ENCODE measurements around the gene COL11A1. TPM values are rescaled to one million over a fixed set of nuclear protein-coding genes. Genes with fewer than 3 reads are reported as not detected.
"Not testable (repeated sequence)": the region's sequence is repeated elsewhere in the genome, so short reads cannot be mapped to it uniquely, and the experiment has no call there.

The COL11A1 gene
- total RNA-seq, 2 donors from 2014 or later = not detected

DNA sequence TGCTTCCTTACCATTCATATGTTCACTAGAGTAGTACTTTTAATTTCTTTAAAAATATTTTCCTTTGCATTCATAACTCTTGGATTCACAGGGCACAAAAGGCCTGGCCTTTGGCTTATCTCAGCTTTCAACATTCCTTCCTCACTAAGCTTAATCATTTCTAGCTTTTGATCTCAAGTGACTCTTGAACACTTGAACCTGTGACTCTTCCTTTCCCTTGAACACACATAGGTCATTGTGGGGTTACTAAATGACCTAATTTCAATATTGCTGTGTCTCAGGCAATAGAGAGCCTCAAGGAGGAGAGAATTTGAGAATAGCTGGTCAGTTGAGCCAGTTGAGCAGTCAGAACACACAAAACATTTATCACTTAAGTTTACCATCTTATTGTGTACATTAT lies 49.9 kb downstream of the COL11A1 start:
- Mint-ChIP-seq H3K27me3 (ENCODE audit: low read depth) (no peaks in the 10 kb centered on the region), H3K27ac (no peak overlapping the region), H3K4me1 (ENCODE audit: low read depth) (no peaks in the 10 kb centered on the region), H3K9me3 (no peaks in the 10 kb centered on the region), H3K36me3 (ENCODE audit: insufficient read depth in 2 of 2) (no peaks in the 10 kb centered on the region), H3K4me3 (no peak overlapping the region)
- ATAC-seq (replicated peaks in 1 of 2) (no peak), DNase-seq (no peak)

DNA sequence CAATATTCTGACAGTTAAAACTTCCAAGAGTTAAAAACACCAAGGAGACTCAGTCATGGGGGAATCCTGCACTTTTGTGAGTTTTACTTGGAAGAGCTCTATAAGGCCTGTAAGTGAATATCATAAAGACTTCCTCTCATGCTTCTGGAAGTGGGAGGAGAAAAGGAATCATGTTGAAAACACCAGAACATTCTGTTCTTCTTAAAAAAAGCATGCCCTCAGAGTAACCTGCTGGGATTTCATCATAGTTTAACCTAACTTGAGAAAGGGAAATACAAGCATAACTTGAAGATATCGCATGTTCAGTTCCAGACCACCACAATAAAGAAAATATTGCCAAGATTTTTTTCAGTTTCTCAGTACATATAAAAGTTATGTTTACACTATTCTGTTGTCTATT lies 51.9 kb downstream of the COL11A1 start:
- no peak for DNase-seq
- no peak for ATAC-seq (replicated peaks in 1 of 2)
- no peaks in the 10 kb centered on the region for H3K36me3 Mint-ChIP-seq (ENCODE audit: insufficient read depth in 2 of 2)
- H3K27me3 Mint-ChIP-seq (ENCODE audit: low read depth) = no peaks in the 10 kb centered on the region
- H3K27ac Mint-ChIP-seq = no peak overlapping the region
- H3K9me3 Mint-ChIP-seq = peaks cover 0 to 2% of the 10 kb centered on the region in 2 donors
- no peaks in the 10 kb centered on the region for H3K4me1 Mint-ChIP-seq (ENCODE audit: low read depth)
- no peak overlapping the region for H3K4me3 Mint-ChIP-seq

DNA sequence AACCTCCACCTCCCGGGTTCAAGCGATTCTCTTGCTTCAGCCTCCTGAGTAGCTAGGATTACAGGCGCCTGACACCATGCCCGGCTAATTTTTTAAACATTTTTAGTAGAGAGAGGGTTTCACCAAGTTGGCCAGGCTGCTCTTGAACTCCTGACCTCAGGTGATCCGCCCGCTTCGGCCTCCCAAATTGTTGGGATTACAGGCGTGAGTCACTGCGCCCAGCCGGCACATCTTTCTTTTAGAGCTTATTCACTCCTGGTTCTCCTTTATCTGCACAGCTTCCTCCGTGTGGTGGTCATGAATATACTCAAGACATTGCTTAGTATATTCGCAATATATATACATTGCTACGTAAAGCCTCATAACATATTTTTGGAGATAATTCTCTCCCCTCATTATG lies 80.2 kb downstream of the COL11A1 start:
- DNase-seq; H3K27ac Mint-ChIP-seq; ATAC-seq (replicated peaks in 1 of 2); H3K4me1 Mint-ChIP-seq (ENCODE audit: low read depth); H3K27me3 Mint-ChIP-seq (ENCODE audit: low read depth); H3K36me3 Mint-ChIP-seq (ENCODE audit: insufficient read depth in 2 of 2); H3K9me3 Mint-ChIP-seq; H3K4me3 Mint-ChIP-seq: not testable (repeated sequence)

DNA sequence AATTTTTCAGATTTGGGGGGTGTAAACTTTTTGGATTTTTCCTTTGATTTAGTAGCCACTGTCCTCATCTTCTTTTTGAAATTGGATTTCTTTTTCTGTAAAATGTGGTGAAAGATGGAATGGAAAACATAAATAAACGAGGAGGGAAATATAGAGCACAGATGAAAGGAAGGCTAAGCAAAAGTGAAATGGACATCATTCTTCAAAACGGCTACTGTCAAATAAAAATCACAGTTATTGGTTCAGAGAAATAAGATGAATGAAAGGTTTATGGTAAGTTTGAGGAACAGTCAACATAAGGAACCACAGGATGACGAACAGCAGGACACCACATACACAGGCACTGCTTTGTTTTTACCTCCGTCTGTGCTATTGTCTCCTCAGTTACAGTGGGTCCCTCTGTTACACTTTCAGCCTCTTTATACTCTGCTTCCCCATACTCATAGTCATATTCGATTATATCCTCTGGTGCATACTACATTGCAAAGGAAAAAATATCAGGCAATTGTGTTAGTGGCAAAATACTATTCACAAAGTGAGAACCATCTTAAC lies 82.4 kb downstream of the COL11A1 start:
- no peak for DNase-seq
- Mint-ChIP-seq H3K36me3 (ENCODE audit: insufficient read depth in 2 of 2) (no peaks in the 10 kb centered on the region), H3K27me3 (ENCODE audit: low read depth) (no peaks in the 10 kb centered on the region), H3K9me3 (peaks cover 0 to 2% of the 10 kb centered on the region in 2 donors), H3K4me3 (no peak overlapping the region), H3K27ac (no peak overlapping the region), H3K4me1 (ENCODE audit: low read depth) (no peaks in the 10 kb centered on the region)
- ATAC-seq (replicated peaks in 1 of 2) = no peak

DNA sequence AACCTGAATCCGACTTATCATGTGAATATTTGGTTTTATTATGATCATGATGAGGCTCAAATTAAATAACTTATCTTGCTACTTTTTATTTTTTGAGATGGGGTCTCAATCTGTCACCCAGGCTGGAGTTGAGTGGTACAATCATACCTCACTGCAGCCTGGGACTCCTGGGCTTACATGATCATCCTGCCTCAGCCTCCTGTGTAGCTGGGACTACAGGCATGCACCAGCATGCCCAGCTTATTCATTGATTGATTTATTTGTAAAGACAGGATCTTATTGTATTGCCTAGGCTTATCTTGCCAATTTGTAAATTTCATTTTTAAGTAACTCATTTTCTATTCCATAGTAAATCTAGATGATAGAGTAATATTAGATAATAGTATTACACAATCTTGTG lies 84.3 kb downstream of the COL11A1 start:
- DNase-seq = no peak
- Mint-ChIP-seq H3K4me3 (no peak overlapping the region), H3K4me1 (ENCODE audit: low read depth) (no peaks in the 10 kb centered on the region), H3K27me3 (ENCODE audit: low read depth) (no peaks in the 10 kb centered on the region), H3K27ac (no peak overlapping the region), H3K36me3 (ENCODE audit: insufficient read depth in 2 of 2) (no peaks in the 10 kb centered on the region), H3K9me3 (peaks cover 0 to 2% of the 10 kb centered on the region in 2 donors)
- ATAC-seq (replicated peaks in 1 of 2) = no peak

DNA sequence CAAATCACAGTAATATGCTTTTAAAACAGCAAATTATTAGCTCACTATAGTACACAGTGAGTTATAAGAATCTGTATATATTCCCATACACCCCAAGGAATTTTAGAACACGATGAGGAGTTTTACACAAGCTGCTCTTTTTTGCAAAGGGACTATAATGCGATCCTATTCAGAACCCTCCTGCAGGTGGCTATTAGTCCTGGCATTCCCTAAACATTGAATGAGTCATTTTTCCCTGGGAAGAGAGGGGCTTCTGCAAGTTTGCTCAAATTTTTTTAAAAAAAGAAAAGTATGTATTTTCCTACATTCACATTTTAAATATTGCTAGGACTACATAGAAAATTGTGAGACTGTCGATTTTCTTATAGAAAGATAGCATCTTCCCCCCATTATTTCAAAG lies 106.3 kb downstream of the COL11A1 start:
- ATAC-seq (replicated peaks in 1 of 2) = no peak
- Mint-ChIP-seq H3K9me3 (no peaks in the 10 kb centered on the region), H3K27me3 (ENCODE audit: low read depth) (no peaks in the 10 kb centered on the region), H3K4me1 (ENCODE audit: low read depth) (no peaks in the 10 kb centered on the region), H3K36me3 (ENCODE audit: insufficient read depth in 2 of 2) (no peaks in the 10 kb centered on the region), H3K4me3 (no peak overlapping the region), H3K27ac (no peak overlapping the region)
- no peak for DNase-seq

DNA sequence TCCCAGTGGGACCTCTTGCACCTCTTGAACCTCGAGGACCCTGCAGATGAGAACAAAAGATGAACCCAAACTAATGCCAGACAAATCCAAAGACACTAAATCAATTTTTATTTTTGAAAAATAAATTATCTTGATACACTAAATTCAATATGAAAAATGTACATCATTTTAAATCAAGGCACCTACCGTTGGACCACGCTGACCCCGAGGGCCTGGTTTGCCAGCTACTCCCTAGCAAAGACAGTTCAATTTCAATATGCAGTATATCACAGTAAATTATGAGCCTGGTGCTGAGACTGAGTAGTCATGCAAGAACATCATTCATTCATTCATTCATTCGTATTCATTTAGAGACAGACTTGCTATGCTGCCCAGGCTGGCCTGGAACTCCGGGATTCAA lies 129.4 kb downstream of the COL11A1 start:
- DNase-seq (no peak), ATAC-seq (replicated peaks in 1 of 2) (no peak)
- no peaks in the 10 kb centered on the region for H3K4me1 Mint-ChIP-seq (ENCODE audit: low read depth)
- no peak overlapping the region for H3K27ac Mint-ChIP-seq
- H3K4me3 Mint-ChIP-seq = no peak overlapping the region
- H3K36me3 Mint-ChIP-seq (ENCODE audit: insufficient read depth in 2 of 2) = no peaks in the 10 kb centered on the region
- no peaks in the 10 kb centered on the region for H3K27me3 Mint-ChIP-seq (ENCODE audit: low read depth)
- H3K9me3 Mint-ChIP-seq = no peaks in the 10 kb centered on the region

DNA sequence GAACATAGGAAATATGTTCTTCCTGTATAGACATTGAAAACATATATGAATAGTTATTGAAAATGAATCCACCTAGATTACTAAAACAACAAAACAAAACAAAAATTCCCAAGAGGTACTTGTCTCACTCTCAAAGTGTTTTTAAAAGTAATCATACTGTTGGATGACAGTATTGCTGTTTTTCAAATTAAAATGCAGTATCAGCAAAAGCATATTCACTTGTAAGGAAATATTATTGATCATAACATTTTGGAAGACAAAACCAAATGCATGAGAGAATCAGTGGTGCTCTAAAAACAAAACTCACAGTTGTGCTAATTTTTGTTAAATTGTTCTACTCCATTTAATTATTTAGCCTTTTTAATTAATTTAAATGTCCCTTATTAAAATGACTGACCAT lies 131.0 kb downstream of the COL11A1 start:
- no peak overlapping the region for H3K4me3 Mint-ChIP-seq
- ATAC-seq (replicated peaks in 1 of 2) = no peak

DNA sequence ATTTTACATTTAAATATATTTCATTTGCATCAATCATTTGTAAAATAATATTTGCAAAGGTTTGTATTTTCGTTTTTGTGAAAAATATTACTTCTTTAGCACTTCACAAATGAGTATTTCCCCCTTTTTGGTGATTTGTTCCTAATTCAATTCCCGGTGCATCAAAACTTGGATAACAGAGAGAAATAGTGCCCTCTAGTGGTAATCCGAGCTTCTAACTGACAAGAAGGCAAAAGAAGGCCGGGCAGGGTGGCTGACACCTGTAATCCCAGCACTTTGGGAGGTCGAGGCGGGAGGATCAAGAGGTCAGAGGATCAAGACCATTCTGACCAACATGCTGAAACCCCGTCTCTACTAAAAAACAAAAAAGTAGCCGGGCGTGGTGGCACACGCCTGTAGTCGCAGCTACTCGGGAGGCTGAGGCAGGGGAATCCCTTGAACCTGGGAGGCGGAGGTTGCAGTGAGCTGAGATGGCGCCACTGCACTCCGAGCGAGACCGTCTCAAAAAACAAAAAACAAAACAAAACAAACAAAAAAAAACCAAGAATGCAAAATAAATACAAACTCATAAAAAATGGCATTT lies 137.7 kb downstream of the COL11A1 start:
- DNase-seq (peak in 1 of 2 donors; percentile 6), ATAC-seq (replicated peaks in 1 of 2) (no peak)
- H3K4me3 Mint-ChIP-seq = no peak overlapping the region
- H3K4me1 Mint-ChIP-seq (ENCODE audit: low read depth) = no peaks in the 10 kb centered on the region
- H3K27ac Mint-ChIP-seq = no peak overlapping the region
- H3K9me3 Mint-ChIP-seq = no peaks in the 10 kb centered on the region
- H3K36me3 Mint-ChIP-seq (ENCODE audit: insufficient read depth in 2 of 2) = no peaks in the 10 kb centered on the region
- no peaks in the 10 kb centered on the region for H3K27me3 Mint-ChIP-seq (ENCODE audit: low read depth)

More for the DNA sequence above, 131.0 kb downstream of the COL11A1 start:
- H3K27ac Mint-ChIP-seq = no peak overlapping the region
- H3K4me1 Mint-ChIP-seq (ENCODE audit: low read depth) = no peaks in the 10 kb centered on the region
- no peak for DNase-seq
- H3K9me3 Mint-ChIP-seq = no peaks in the 10 kb centered on the region
- H3K27me3 Mint-ChIP-seq (ENCODE audit: low read depth) = no peaks in the 10 kb centered on the region
- no peaks in the 10 kb centered on the region for H3K36me3 Mint-ChIP-seq (ENCODE audit: insufficient read depth in 2 of 2)

DNA sequence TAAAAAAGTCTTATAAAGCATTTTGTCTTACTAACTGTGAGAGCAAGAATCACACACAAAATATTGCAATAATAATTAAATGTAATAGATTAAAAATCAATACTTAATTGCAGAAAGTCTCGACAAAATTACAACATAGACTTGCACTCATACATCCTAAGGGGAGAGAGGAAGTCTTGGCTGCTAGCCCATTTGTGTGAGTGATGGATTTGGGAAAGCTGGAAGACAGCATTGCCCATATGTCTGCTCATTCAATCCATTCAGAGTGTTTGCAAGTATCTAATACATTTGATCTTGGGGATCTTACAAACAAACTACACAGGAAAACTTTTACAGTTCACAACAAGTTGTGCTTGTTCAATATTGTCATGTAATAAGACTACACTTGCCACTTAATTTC lies 140.5 kb downstream of the COL11A1 start:
- Mint-ChIP-seq H3K9me3 (no peaks in the 10 kb centered on the region), H3K4me3 (no peak overlapping the region)
- no peak for DNase-seq

DNA sequence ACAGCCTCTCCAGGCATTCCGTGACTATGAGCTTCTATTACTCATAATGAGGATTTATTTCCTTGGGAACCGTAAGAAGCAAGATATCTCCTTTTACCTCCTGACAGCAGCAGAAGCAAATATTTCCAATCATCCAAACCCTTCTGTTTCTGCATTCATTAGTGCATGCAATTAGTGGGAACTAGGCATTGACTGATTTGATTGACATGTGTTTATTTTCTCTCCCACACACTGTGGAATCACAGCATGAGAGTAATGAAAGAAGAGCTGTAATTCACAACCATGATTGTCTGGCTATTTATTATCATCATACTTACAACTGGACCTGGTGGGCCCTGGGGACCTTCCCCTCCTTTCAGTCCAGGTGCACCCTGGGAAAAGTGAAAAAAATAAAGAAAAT lies 146.8 kb downstream of the COL11A1 start:
- ATAC-seq (replicated peaks in 1 of 2) (no peak), DNase-seq (no peak)
- Mint-ChIP-seq H3K4me3 (no peak overlapping the region), H3K4me1 (ENCODE audit: low read depth) (no peaks in the 10 kb centered on the region), H3K36me3 (ENCODE audit: insufficient read depth in 2 of 2) (no peaks in the 10 kb centered on the region), H3K27ac (no peak overlapping the region), H3K27me3 (ENCODE audit: low read depth) (no peaks in the 10 kb centered on the region), H3K9me3 (peaks cover 0 to 2% of the 10 kb centered on the region in 2 donors)

More for the DNA sequence above, 140.5 kb downstream of the COL11A1 start:
- ATAC-seq (replicated peaks in 1 of 2) = no peak
- no peaks in the 10 kb centered on the region for H3K4me1 Mint-ChIP-seq (ENCODE audit: low read depth)
- no peaks in the 10 kb centered on the region for H3K36me3 Mint-ChIP-seq (ENCODE audit: insufficient read depth in 2 of 2)
- no peaks in the 10 kb centered on the region for H3K27me3 Mint-ChIP-seq (ENCODE audit: low read depth)
- H3K27ac Mint-ChIP-seq = no peak overlapping the region

DNA sequence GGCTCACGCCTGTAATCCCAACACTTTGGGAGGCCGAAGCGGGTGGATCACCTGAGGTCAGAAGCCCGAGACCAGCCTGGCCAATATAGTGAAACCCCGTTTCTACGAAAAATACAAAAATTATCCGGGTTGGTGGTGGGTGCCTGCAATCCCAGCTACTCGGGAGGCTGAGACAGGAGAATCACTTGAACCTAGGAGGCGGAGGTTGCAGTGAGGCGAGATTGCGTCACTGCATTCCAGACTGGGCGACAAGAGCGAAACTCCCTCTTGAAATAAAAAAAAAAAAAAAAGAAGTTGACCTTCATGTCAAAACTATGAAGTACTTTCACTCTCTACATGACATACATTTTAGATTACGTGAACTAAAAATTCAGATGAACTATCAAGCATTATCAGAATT lies 153.7 kb downstream of the COL11A1 start:
- Mint-ChIP-seq H3K27ac (no peak overlapping the region), H3K4me3 (no peak overlapping the region), H3K9me3 (peaks cover 0 to 3% of the 10 kb centered on the region in 2 donors), H3K36me3 (ENCODE audit: insufficient read depth in 2 of 2) (no peaks in the 10 kb centered on the region), H3K27me3 (ENCODE audit: low read depth) (no peaks in the 10 kb centered on the region), H3K4me1 (ENCODE audit: low read depth) (no peaks in the 10 kb centered on the region)
- no peak for ATAC-seq (replicated peaks in 1 of 2)
- DNase-seq = no peak

DNA sequence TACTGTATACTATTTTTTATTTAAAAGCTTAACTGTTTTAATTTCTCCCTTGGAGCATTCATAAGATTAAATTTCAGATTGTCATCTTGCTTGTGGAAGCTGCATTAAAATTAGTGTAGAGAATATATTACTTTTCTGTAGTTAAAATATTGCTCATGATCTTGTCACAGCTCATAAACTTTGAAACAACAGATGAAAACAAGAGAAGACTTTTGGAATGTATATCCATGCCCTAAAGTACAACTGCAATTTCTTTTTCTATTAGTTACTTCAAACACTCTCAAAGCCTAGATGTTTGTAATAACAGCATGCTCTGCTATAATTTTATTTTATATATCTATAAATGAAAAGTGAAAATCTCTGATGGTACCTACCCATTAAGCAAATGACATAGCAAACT lies 155.9 kb downstream of the COL11A1 start:
- ATAC-seq (replicated peaks in 1 of 2) (no peak), DNase-seq (no peak)
- H3K4me3 Mint-ChIP-seq = no peak overlapping the region
- H3K27me3 Mint-ChIP-seq (ENCODE audit: low read depth) = no peaks in the 10 kb centered on the region
- no peaks in the 10 kb centered on the region for H3K4me1 Mint-ChIP-seq (ENCODE audit: low read depth)
- H3K9me3 Mint-ChIP-seq = peaks cover 0 to 1% of the 10 kb centered on the region in 2 donors
- no peaks in the 10 kb centered on the region for H3K36me3 Mint-ChIP-seq (ENCODE audit: insufficient read depth in 2 of 2)
- no peak overlapping the region for H3K27ac Mint-ChIP-seq

DNA sequence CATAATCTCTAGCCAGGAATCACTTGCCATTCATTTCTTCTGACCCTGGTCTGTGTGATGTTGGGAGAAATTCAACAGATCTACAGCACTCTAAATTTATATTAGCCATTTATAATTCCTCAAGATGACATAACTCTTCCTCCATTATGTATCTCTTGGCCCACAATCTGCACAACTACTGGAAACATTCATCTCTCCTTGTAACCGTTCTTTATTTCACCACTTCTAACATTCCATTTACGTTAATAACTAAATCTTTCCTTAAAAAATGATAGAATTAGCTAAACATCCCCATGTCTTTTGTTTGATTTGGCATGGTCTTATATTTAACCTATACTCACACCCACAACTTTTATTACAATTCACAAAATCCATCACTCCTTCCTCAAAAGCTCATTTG lies 166.0 kb downstream of the COL11A1 start:
- H3K4me3 Mint-ChIP-seq = no peak overlapping the region

More for the DNA sequence above, 166.0 kb downstream of the COL11A1 start:
- ATAC-seq (replicated peaks in 1 of 2) (no peak), DNase-seq (no peak)
- Mint-ChIP-seq H3K27ac (no peak overlapping the region), H3K9me3 (no peaks in the 10 kb centered on the region), H3K4me1 (ENCODE audit: low read depth) (no peaks in the 10 kb centered on the region), H3K27me3 (ENCODE audit: low read depth) (no peaks in the 10 kb centered on the region), H3K36me3 (ENCODE audit: insufficient read depth in 2 of 2) (no peaks in the 10 kb centered on the region)
